HCT116 (cell line): ENCODE measurements around the gene MAPKBP1.

Experiments
- EZH2 ChIP-seq: fragments of 200-600 bp; sonication (generic); IDR thresholded peaks from 2 replicates; pipeline ENCODE4 v1.6.1; 2017; ENCODE audit warnings: antibody characterized with exemption, mixed run types
- POLR2A ChIP-seq: IDR thresholded peaks from 2 replicates; pipeline ENCODE4 v1.7.0; 2011; ENCODE audit warnings: borderline replicate concordance; ENCODE audit not compliant: insufficient read depth, insufficient read length; ENCODE audit errors: extremely low read depth
- SRF ChIP-seq: IDR thresholded peaks from 2 replicates; pipeline ENCODE4 v1.6.1; 2012; ENCODE audit warnings: low read depth
- YY1 ChIP-seq: IDR thresholded peaks from 2 replicates; pipeline ENCODE4 v1.6.1; 2011; ENCODE audit warnings: low read length, low read depth, moderate library complexity, mild to moderate bottlenecking; ENCODE audit not compliant: insufficient replicate concordance; ENCODE audit errors: extremely low read depth
- ZNF274 ChIP-seq: fragments of 200-500 bp; sonication (Bioruptor generic); IDR thresholded peaks from 2 replicates; pipeline ENCODE4 v1.6.1; 2014; ENCODE audit warnings: mild to moderate bottlenecking, low read depth, low read length, inconsistent platforms
- TF ChIP-seq, protein P1 (sequence below), 3 experiments: fragments of 200-600 bp in 1 of 3; sonication (generic) in 1 of 3; IDR thresholded peaks in 2 of 3; conservative IDR thresholded peaks in 1 of 3; 2 replicates each; pipeline ENCODE4 v1.5.1; 2012 to 2017; ENCODE audit warnings: low read depth in 2 of 3, low read length in 2 of 3, antibody characterized with exemption in 1 of 3, borderline replicate concordance in 1 of 3, control low read depth in 1 of 3, mild to moderate bottlenecking in 1 of 3, mixed read lengths in 1 of 3, mixed run types in 1 of 3, moderate library complexity in 1 of 3; ENCODE audit not compliant: insufficient read depth in 1 of 3

- TF ChIP-seq YY1 (no peak), SRF (no peak), EZH2 (no peak), POLR2A (no peak), ZNF274 (no peak)
- TF ChIP-seq, protein P1, sequence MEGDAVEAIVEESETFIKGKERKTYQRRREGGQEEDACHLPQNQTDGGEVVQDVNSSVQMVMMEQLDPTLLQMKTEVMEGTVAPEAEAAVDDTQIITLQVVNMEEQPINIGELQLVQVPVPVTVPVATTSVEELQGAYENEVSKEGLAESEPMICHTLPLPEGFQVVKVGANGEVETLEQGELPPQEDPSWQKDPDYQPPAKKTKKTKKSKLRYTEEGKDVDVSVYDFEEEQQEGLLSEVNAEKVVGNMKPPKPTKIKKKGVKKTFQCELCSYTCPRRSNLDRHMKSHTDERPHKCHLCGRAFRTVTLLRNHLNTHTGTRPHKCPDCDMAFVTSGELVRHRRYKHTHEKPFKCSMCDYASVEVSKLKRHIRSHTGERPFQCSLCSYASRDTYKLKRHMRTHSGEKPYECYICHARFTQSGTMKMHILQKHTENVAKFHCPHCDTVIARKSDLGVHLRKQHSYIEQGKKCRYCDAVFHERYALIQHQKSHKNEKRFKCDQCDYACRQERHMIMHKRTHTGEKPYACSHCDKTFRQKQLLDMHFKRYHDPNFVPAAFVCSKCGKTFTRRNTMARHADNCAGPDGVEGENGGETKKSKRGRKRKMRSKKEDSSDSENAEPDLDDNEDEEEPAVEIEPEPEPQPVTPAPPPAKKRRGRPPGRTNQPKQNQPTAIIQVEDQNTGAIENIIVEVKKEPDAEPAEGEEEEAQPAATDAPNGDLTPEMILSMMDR (IDR thresholded peaks at IDR 0.05 in 2 of 3, conservative IDR thresholded peaks at IDR 0.05 in 1 of 3; ENCODE audit: borderline replicate concordance in 1 of 3, insufficient read depth in 1 of 3, low read depth in 2 of 3, low read length in 2 of 3), result no peak
Observed at GRCh38 chr15:41861736-41862356, 87.6 kb downstream of the MAPKBP1 start.
